ENCODE measurements around the gene PIK3C3.

Gene PIK3C3

GRCh38 chr18:41954827-41955613 is at the start of gene PIK3C3:
Gene PIK3C3, plus strand, starts transcription at chr18:41955234. Its CDS starts 58 bp downstream, at chr18:41955292.
- DNase-seq: peak; percentile 93 to 94

DNA sequence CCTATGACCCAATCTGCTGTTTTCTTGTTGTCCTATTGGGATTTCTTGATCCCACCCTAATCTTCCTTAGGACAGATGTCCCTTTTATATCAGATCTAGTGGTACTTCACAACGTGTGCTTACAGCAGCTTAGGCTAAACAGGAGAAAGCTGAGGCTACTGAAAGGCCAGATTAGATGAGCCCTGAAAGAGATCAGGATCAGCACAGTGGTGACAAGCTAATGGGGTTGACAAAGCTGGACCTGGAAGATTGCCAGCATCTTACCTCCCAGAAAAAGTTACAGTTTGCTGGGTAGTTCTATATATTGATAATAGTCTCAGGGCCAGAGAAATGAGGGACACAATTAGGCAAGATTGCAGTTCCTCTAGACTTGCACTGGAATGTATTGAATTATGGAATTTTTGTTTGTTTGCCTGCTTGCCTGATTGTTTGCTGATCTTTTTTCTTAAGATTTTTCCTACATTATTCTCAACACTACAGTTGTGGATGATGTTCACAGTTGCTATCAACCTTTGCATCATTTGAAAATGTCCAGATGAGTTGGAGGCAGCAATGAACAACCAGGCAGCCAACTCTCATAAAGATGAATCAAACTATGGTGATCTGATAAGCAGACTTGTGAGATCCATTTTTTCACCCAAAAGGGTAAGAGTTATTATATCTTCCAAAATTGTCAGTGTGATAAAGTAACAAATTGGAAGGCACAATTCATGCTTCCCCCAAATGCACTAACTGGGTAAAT is 49.1 kb upstream of the PIK3C3 start:
- DNase-seq: no peak

GRCh38 chr18:41906528-41907146 is 48.4 kb upstream of the PIK3C3 start:
- peak; percentile 2 to 6 for DNase-seq

GRCh38 chr18:41917181-41917580 is 37.9 kb upstream of the PIK3C3 start:
- no peak for DNase-seq

- DNase-seq: no peak
These were observed 33.3 kb upstream of the PIK3C3 start for GRCh38 chr18:41921770-41922169.

DNA sequence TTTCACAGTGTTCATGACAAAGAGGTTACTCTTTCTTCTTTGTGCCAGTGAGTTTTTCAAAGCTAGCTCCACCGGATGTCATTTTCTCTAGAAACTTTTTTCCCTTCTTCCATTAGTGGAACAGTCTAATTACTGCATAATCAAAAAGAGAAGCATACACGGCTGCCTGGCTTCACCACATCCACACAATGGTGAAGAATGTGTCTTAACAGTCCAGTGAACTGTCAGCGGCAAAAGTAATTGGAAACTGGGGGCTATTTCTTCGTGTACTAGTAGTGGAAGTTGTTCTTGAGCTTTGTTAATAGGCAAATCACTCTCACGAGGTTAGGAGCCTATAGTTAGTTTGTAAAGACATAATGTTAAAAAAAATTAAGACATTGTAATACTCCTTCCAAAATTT is 32.9 kb upstream of the PIK3C3 start:
- DNase-seq: no peak

DNA sequence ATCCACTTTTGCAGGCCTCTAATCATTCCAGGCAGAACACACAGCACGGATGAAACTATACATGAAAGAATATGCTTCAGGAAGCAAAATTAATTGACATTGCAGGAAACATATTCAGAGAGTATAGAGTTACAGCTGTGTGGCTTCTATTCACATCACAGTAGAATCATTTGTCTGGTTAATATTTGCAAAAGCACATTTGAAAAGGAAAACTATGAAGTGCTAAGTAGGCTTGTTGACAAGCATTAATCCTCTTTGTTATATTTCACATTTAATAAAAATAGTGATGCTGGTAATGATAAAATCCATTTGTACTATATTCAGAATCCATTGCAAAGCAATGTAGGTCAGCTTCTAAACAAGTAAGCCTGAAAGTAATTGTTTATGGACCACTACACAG is 32.2 kb upstream of the PIK3C3 start:
- no peak for DNase-seq

GRCh38 chr18:41923446-41923845 is 31.6 kb upstream of the PIK3C3 start:
- DNase-seq: no peak

DNA sequence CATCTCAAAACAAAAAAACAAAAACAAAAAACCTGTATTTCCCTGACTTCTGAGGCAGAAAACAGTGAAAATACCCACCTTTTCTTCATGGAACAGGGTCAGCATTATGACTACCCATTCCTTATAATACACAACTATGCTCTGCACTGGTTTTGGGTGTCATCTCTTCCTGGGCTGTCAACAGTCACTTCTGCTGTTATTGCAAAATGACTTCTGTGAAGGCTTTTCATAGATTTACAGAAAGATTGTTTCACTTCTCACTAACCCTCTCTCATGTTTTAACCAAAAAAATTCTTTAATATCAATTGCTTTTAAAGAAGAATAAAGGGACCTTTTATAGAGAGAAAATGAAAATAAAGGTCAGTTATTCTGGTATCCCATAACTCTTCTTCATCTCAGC is 26.5 kb upstream of the PIK3C3 start:
- DNase-seq: no peak

DNA sequence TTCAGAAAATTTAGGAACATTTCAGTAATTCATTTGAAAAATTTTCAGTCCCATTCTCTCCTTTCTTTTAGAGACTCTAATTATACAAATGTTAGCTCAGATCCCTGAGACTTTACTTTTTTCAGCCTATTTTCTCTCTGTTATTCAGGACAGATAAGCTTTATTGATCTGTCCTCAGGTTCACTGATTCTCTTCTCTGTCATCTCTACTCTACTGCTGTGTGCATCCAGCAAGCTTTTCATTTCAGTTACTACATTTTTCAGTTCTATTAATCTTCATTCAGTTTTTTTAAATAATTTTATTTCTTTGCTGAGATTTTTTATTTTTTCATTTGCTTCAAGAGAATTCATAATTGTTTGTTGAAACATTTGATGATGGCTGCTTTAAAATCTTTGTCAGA is 22.1 kb upstream of the PIK3C3 start:
- DNase-seq: no peak

GRCh38 chr18:41933778-41934177 is 21.3 kb upstream of the PIK3C3 start:
- no peak for DNase-seq

DNA sequence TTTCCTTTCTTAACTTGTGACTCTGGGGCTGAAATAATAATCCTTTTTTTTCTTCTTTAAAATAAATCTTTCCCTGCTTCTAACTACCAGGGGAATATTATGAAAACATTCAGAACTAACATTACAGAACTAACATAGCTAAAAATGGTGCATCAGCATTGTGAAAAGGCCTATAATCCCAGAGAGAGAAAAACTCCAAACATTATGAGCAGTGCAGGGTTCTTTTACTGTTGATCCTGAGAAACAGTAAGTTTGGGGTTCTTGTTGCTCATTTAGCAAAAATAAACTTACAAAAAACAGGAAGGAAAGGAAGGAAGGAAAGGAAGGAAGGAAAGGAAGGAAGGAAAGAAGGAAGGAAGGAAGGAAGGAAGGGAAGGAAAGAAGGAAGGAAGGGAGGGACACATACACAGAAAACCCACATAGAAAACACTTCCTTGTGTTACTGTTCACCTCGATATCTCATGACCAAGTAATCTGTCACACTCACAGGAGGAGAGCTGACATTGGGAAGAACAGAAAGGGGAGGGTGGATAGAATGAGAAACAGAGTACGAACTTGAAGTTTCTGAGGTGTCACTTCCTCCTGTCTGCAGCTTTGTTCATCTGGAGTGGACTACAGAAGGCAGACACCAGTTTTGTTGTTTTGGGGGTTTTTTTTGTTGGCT is 18.4 kb upstream of the PIK3C3 start:
- DNase-seq: no peak

DNA sequence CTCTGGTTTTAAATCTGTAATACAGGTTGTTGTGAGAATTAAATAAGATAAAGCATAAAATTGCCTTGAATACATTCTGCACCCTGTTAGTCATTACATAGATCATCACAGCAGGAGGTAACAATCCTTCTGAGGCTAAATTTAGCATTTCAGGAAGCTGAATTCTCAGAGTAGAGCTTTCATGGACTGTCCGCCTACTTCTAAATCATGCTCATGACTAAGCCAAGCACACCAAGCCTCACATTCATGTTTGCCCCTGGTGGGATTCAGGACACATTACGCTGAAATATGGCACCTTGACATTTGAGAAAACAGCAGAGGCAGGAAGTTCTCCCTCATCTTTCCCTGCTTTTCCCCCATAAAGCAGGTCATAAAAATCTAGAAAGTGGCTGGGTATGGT is 16.6 kb upstream of the PIK3C3 start:
- DNase-seq: no peak

GRCh38 chr18:41939326-41939725 is 15.7 kb upstream of the PIK3C3 start:
- no peak for DNase-seq

GRCh38 chr18:41940506-41941215 is 14.4 kb upstream of the PIK3C3 start:
- no peak for DNase-seq

DNA sequence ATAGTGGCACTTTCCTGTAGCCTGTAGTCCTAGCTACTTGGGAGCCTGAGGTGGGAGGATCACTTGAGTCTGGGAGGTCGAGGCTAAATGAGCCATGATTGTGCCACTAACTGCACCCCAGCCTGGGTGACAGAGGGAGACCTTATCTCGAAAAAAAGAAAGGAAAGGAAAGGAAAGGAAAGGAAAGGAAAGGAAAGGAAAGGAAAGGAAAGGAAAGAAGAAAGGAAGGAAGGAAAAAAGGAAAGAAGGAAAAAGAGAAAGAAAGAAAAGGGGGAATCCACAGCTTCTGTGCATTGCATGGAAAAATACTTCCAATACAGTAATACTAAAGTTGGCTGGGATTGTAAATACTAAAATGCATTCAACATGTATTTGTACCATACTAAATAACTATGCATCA is 12.8 kb upstream of the PIK3C3 start:
- DNase-seq: no peak

GRCh38 chr18:41948544-41949110 is 6.4 kb upstream of the PIK3C3 start:
- DNase-seq: no peak

DNA sequence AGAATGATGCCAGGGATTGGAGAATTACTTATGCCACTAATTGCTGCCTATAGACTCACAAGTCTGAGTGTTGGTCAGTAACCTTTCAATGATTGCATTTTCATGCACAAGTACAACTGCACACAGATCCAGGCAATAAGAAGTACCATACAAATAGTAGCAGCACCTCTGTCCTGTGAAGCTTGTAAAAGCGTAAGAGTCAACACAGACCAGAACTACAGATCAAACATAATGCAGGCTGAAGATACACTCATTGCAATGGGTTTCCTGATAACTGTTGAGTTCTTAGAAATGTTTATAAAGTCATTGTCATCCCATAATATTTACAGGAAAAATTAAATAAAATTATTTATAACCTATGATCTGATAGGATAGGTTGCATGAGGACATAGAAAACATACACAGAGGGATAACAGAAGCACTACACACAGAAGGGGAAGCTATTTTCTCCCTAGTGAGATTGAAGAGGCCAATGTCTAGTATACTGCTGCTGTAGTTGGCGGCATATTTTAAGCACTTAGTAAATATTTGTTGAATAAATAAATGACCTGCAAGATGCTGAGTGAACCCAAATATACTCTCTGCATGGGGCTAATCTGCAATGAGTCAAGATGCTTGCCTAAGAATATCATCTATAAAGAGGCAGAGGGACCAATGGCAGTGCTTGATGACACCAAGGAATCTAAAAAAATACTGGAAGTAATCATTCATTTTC is 5.7 kb upstream of the PIK3C3 start:
- DNase-seq: no peak

DNA sequence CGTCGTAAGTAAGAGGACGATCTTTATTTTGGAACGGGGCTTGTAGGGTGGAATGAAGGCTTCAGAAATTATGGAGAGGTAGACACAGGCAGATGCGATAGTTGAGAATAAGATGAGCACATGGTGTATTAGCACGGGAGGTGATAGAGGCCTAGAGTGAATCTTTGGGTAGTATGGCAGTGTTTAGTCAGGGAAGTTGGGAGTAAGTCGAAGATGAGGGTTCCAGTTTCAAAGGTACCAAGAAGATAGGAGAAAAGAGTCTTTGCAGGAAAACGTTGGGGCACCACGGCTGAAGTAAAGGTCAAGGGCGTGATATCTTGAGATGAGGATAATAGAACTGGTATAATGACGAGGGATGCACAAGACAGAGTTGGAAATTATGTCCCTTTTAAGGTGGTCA is 654 bp downstream of the PIK3C3 start:
- no peak for DNase-seq

DNA sequence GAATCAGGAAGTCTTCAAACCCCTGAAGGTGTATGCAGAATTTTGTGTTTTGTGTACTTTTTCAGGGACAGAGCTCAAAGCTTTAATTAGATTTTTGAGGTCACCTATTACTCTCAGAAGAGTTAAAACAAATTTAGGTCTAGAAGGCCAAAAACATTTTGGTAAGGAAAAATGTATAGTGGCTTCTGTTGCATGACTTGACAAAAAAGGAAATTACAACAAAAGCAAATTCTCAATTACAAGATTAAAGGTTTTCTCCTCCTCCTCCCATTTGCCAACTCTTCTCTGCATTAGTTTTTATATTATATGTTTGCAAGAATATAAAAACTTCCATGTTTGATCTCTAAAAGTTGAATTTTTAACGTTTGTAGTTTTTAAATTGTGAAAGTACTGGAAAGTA is 4.0 kb downstream of the PIK3C3 start:
- DNase-seq: no peak

- no peak for DNase-seq
These were observed 10.7 kb downstream of the PIK3C3 start for GRCh38 chr18:41965634-41966255.
